ENCODE results near the gene NXPH4. TPM values are rescaled to one million over a fixed set of nuclear protein-coding genes. Genes with fewer than 3 reads are reported as not detected.

The NXPH4 gene
- polyA plus RNA-seq, 1 donor, result 4.2 TPM

- DNase-seq, result peak; percentile 57
Measured at GRCh38 chr12:57182918-57183575, 33.5 kb upstream of the NXPH4 start.

- DNase-seq, result no peak
Measured at GRCh38 chr12:57183939-57184725, 32.5 kb upstream of the NXPH4 start.

GRCh38 chr12:57185403-57185802 is 31.2 kb upstream of the NXPH4 start:
- no peak for DNase-seq

GRCh38 chr12:57185906-57186508 is 30.6 kb upstream of the NXPH4 start:
- no peak for DNase-seq

GRCh38 chr12:57187222-57188089 is 29.1 kb upstream of the NXPH4 start:
- DNase-seq, result no peak

GRCh38 chr12:57188090-57188425 is 28.5 kb upstream of the NXPH4 start:
- no peak for DNase-seq

- no peak for DNase-seq
Measured at GRCh38 chr12:57190037-57190436, 26.6 kb upstream of the NXPH4 start.

- DNase-seq, result no peak
Measured at GRCh38 chr12:57190821-57191220, 25.8 kb upstream of the NXPH4 start.

GRCh38 chr12:57191410-57191809 is 25.2 kb upstream of the NXPH4 start:
- no peak for DNase-seq

GRCh38 chr12:57192920-57193319 is 23.7 kb upstream of the NXPH4 start:
- DNase-seq, result no peak

GRCh38 chr12:57193706-57194245 is 22.8 kb upstream of the NXPH4 start:
- no peak for DNase-seq

- DNase-seq, result no peak
Measured at GRCh38 chr12:57194253-57194652, 22.3 kb upstream of the NXPH4 start.

- DNase-seq, result no peak
Measured at GRCh38 chr12:57195186-57195585, 21.4 kb upstream of the NXPH4 start.

GRCh38 chr12:57195611-57196371 is 20.8 kb upstream of the NXPH4 start:
- DNase-seq, result no peak

GRCh38 chr12:57196439-57196838 is 20.2 kb upstream of the NXPH4 start:
- no peak for DNase-seq

- no peak for DNase-seq
Measured at GRCh38 chr12:57196956-57197355, 19.6 kb upstream of the NXPH4 start.

- DNase-seq, result no peak
Measured at GRCh38 chr12:57198329-57198728, 18.3 kb upstream of the NXPH4 start.

- DNase-seq, result no peak
Measured at GRCh38 chr12:57199191-57199590, 17.4 kb upstream of the NXPH4 start.

GRCh38 chr12:57200497-57200896 is 16.1 kb upstream of the NXPH4 start:
- DNase-seq, result no peak

GRCh38 chr12:57201219-57201618 is 15.4 kb upstream of the NXPH4 start:
- no peak for DNase-seq

- no peak for DNase-seq
Measured at GRCh38 chr12:57201631-57202030, 15.0 kb upstream of the NXPH4 start.

All from left kidney (tissue), 2 donors.